OCI-M2 (cell line): ENCODE data around the gene HOXA3.

ENCODE experiments used
- DNase-seq: peaks from one replicate; lab custom pipeline; 2025; ENCODE audit not compliant: unreplicated experiment; lab: John Stamatoyannopoulos, UW

HOXA3 gene

DNA sequence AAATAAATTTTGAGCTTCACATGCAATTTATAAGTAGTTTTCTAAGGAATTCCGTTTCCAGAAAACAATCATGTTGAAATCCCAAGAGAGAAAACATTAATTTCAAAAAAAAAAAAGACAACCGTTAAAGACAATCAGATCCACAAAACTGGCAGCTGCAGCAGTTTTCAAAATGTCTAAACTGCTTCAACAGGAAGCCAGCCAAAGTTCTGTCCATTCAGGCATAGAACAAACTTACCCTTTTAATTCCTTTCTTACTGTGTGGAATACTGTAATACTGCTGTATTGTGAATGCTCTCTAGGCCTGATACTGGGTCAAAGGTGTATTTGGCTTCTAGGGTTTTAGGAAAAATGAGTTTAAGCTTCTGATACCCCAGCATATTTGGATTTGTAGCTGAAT is 88.2 kb downstream of the HOXA3 start:
- no peak for DNase-seq

DNA sequence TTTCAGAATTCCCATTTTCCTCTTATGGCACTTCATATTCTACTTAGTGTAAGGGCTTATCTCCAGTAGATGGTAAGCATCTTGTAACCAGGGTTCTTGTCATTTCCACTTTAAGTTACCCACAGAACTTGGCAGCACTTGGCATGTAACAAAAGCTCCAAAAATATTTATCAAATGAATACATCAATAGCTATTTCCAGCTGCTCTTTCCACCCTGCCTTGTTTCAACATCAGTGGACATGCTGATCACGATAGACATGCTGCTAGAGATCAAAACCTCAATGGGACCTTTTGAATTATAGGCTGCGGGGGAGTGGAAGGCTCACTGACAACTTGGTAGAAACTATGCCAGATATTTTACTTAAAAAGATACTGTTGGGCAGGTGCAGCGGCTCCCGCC is 89.4 kb downstream of the HOXA3 start:
- DNase-seq, result no peak
